Measurements from ENCODE around the gene LSM3. TPM values are rescaled to one million over a fixed set of nuclear protein-coding genes. Genes with fewer than 3 reads are reported as not detected.

The LSM3 gene
- total and polyA plus RNA-seq, 11 donors, result 11.6 to 15.9 (median 13.7) TPM

DNA sequence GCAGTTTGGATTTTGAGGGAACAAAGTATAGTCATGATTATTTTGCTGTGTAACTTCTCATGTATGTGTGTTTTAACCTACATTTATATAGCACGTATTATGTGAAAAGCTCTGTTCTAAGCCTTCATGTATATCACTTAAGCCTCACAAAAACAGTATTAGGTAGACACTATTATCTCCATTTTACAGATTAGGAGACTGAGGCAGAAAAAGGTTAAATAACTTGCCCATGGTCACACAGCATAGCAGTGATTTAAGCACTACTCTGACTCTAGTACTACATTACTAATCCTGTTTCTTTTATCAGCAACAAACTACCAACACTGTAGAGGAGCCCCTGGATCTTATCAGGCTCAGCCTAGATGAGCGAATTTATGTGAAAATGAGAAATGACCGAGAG is 2.6 kb downstream of the LSM3 start:
- ATAC-seq (no peak), DNase-seq (no peak)
- WGBS, 4 donors, result 95 to 99% (median 97%) methylated on average over 3 of the region's 3 CpGs
- Histone ChIP-seq H3K4me1 (peaks cover 0 to 29% (median 22%) of the 10 kb centered on the region in 12 donors), H3K27ac (no peak overlapping the region), H3K27me3 (no peaks in the 10 kb centered on the region), H3K36me3 (peaks cover 0 to 53% (median 46%) of the 10 kb centered on the region in 9 donors), H3K9me3 (no peaks in the 10 kb centered on the region), H3K4me3 (no peak overlapping the region)
- intact Hi-C loops (cut with DNase I), result no loop called here
- TF ChIP-seq POLR2A (IDR thresholded peaks at IDR 0.05), result no peak
- TF ChIP-seq, protein P1, sequence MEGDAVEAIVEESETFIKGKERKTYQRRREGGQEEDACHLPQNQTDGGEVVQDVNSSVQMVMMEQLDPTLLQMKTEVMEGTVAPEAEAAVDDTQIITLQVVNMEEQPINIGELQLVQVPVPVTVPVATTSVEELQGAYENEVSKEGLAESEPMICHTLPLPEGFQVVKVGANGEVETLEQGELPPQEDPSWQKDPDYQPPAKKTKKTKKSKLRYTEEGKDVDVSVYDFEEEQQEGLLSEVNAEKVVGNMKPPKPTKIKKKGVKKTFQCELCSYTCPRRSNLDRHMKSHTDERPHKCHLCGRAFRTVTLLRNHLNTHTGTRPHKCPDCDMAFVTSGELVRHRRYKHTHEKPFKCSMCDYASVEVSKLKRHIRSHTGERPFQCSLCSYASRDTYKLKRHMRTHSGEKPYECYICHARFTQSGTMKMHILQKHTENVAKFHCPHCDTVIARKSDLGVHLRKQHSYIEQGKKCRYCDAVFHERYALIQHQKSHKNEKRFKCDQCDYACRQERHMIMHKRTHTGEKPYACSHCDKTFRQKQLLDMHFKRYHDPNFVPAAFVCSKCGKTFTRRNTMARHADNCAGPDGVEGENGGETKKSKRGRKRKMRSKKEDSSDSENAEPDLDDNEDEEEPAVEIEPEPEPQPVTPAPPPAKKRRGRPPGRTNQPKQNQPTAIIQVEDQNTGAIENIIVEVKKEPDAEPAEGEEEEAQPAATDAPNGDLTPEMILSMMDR (IDR thresholded peaks at IDR 0.05), result no peak

DNA sequence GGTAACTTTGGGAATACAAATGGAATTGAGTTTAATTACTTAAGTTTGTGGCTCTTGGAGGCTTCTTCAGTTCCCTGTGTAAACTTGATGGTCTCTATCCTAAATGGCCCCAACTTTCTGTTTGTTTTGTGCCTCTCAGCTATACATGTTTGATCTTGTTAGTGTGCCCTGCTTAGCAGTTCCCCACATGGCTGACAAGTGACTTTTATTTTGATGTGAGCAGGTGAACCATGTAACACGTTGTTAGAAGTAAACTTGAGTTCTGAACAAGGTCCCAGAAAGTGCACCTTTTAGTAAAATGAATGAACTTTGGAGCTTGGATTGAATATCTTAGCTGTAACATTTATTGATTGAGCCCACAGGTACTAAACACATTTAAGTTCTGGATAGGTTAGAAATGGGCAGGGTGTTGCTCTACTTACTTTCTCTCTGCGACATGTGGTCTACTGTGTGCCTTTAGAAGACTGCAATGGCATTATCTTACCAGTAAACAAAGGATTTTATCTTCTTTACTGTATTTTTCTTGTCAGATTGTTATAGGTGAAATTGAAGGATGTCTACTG is 4.5 kb downstream of the LSM3 start:
- no peak for ATAC-seq
- TF ChIP-seq, protein P1 (IDR thresholded peaks at IDR 0.05), result no peak
- no peak for TF ChIP-seq POLR2A (IDR thresholded peaks at IDR 0.05)
- H3K27me3 ChIP-seq, result no peaks in the 10 kb centered on the region
- DNase-seq, result no peak
- 58 to 64% (median 61%) methylated on average over 2 of the region's 2 CpGs for WGBS, 4 donors
- intact Hi-C loops (cut with DNase I), result no loop called here
- H3K4me1 ChIP-seq, result peaks cover 0 to 13% (median 8%) of the 10 kb centered on the region in 12 donors
- no peak overlapping the region for H3K4me3 ChIP-seq
- H3K9me3 ChIP-seq, result no peaks in the 10 kb centered on the region
- peaks cover 0 to 71% (median 65%) of the 10 kb centered on the region in 9 donors for H3K36me3 ChIP-seq
- H3K27ac ChIP-seq, result no peak overlapping the region

DNA sequence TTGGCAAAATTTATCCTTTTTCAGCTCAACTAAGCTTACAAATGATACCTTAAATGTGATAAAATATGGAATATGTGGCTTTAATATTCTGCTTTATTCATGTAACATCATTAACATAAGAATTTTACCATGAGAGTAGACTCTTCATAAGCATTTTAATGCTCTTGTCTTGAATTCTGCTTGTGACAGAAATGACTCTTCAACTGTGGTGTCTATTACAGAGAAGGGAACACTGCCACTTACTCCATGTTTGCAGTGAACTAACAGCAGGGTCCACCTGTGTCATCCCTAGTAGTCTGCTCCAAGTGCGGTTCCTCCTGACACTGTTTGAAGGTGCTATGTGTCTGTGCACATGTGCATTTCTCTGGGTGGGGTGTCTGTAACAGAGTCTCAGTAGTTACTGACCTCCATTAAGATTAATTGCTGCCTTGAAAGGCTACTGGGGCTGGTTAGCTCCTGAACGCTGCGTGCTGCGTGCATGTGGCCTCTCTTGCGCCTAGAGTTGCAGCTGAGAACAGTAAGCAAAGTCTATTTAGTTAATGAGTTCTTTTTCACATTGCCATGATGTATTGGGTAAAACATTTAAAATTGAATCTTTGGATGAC is 8.3 kb downstream of the LSM3 start:
- no peak for ATAC-seq
- Histone ChIP-seq H3K4me3 (no peak overlapping the region), H3K4me1 (peaks cover 0 to 3% (median 0%) of the 10 kb centered on the region in 12 donors), H3K9me3 (peaks cover 0 to 4% (median 0%) of the 10 kb centered on the region in 12 donors), H3K27ac (no peak overlapping the region), H3K36me3 (peaks cover 0 to 79% (median 69%) of the 10 kb centered on the region in 9 donors), H3K27me3 (no peaks in the 10 kb centered on the region)
- TF ChIP-seq, protein P1 (IDR thresholded peaks at IDR 0.05), result no peak
- TF ChIP-seq POLR2A (IDR thresholded peaks at IDR 0.05), result no peak
- no peak for DNase-seq
- intact Hi-C loops (cut with DNase I), result no loop called here
- 95 to 98% (median 97%) methylated on average over 5 of the region's 5 CpGs for WGBS, 4 donors

DNA sequence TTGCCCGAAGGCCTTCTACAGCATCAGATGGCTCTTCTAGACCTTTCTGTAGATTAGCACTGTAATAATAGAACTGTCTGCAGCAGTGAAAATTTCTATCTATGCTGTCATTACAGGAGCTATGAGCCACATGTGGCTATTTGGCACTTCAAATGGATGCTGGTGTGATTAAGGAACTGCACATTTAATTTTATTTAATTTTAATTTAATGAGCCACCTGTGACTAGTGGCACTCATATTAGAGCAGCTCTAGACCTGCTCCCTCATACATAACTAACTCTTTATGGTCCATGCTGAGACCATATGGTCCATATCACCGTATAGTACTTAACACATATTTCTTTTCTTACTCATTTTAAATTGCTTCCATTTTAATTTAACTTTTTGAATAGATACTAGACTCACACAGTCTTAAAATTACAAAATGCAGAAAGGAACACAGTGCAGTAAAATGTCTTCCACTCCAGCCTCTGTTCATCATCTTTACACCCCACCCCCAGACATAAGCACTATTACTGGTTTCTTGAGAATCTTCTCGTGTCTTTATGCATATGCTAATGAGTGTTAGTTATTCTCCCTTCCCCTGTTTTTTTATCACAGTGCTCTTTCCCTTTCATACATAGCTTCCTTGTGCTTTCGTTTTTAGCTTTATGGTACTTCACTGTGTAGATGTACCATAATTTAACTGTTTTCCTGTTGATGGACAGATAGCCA is 9.6 kb downstream of the LSM3 start:
- TF ChIP-seq, protein P1 (IDR thresholded peaks at IDR 0.05), result no peak
- no peak for TF ChIP-seq POLR2A (IDR thresholded peaks at IDR 0.05)
- Histone ChIP-seq H3K4me1 (peaks cover 0 to 1% (median 0%) of the 10 kb centered on the region in 12 donors), H3K27me3 (no peaks in the 10 kb centered on the region), H3K4me3 (no peak overlapping the region), H3K9me3 (peaks cover 0 to 4% (median 0%) of the 10 kb centered on the region in 12 donors), H3K27ac (no peak overlapping the region), H3K36me3 (peaks cover 0 to 66% (median 57%) of the 10 kb centered on the region in 9 donors)
- intact Hi-C loops (cut with DNase I), result no loop called here
- no peak for ATAC-seq
- no peak for DNase-seq
- WGBS, 4 donors, result 74 to 87% (median 76%) methylated on average over 4 of the region's 4 CpGs

All from heart left ventricle (tissue), 16 donors.